IPS-15b (cell line): ENCODE measurements around the gene SLC26A9.
"Not testable (repeated sequence)": the region's sequence is repeated elsewhere in the genome, so short reads cannot be mapped to it uniquely, and the experiment has no call there.

ENCODE experiments used
- H3K27me3 ChIP-seq: one replicate; pipeline ENCODE4 v1.6.1; 2013; ENCODE audit warnings: low read length; ENCODE audit not compliant: control insufficient read depth, insufficient read depth
- H3K36me3 ChIP-seq: one replicate; pipeline ENCODE4 v1.6.1; 2013; ENCODE audit warnings: low read length; ENCODE audit not compliant: control insufficient read depth, insufficient read depth
- H3K4me1 ChIP-seq: one replicate; pipeline ENCODE4 v1.6.1; 2013; ENCODE audit warnings: mild to moderate bottlenecking, low read length; ENCODE audit not compliant: control insufficient read depth, insufficient read depth
- H3K4me3 ChIP-seq: one replicate; pipeline ENCODE4 v1.5.1; 2013; ENCODE audit warnings: low read depth, low read length
- H3K9ac ChIP-seq: one replicate; pipeline ENCODE4 v1.6.1; 2013; ENCODE audit warnings: low read depth, mild to moderate bottlenecking, low read length
- H3K9me3 ChIP-seq: one replicate; pipeline ENCODE4 v1.6.1; 2013; ENCODE audit warnings: mild to moderate bottlenecking, low read length; ENCODE audit not compliant: control insufficient read depth, insufficient read depth

Gene SLC26A9

DNA sequence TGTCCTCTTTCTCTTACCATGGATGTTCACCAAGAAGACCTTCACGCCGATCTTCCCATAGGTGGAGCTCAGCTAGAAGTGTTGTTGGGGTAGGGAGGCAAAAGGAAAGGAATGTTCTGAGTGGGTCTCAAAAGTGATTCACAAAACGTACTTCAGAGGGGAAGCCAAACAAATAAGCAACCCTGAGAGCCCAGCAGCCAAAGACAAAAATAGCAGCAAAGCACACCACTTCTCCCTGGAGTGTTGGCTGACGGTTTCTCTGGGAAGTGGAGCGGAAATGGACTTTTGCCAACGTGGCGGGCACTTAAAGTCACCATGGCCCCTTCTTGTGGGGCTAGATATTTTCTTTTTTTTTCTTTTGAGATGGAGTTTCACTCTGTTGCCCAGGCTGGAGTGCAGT, 23.1 kb downstream of the SLC26A9 start:
- Histone ChIP-seq H3K27me3 (no peaks in the 10 kb centered on the region), H3K4me1 (no peaks in the 10 kb centered on the region), H3K9me3 (no peaks in the 10 kb centered on the region), H3K9ac (no peak overlapping the region), H3K4me3 (no peak overlapping the region), H3K36me3 (no peaks in the 10 kb centered on the region)

GRCh38 chr1:205918955-205919746, 24.1 kb downstream of the SLC26A9 start:
- no peaks in the 10 kb centered on the region for H3K36me3 ChIP-seq
- no peaks in the 10 kb centered on the region for H3K27me3 ChIP-seq
- H3K4me1 ChIP-seq: no peaks in the 10 kb centered on the region
- H3K9ac ChIP-seq: no peak overlapping the region
- H3K9me3 ChIP-seq: no peaks in the 10 kb centered on the region
- no peak overlapping the region for H3K4me3 ChIP-seq

GRCh38 chr1:205917466-205918238, 25.6 kb downstream of the SLC26A9 start:
- Histone ChIP-seq H3K27me3 (no peaks in the 10 kb centered on the region), H3K4me3 (no peak overlapping the region), H3K9ac (no peak overlapping the region), H3K36me3 (no peaks in the 10 kb centered on the region), H3K9me3 (no peaks in the 10 kb centered on the region), H3K4me1 (no peaks in the 10 kb centered on the region)

DNA sequence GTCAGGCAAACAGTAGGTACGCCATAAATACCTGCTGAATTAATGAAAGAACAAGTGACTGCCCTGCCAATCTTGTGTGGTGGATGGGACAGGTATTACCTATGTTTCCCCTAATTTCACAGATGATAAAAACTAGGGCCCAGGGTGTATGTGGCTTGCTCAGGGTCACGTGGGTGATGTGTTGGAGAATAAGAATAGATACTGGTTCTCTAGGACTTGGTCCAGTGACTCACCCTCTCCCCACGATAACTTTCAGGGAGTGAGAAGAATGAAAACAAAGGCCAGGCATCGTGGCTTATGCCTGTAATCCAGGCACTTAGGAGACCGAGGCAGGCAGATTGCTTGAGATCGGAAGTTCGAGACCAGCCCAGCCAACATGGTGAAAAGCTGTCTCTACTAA, 26.7 kb downstream of the SLC26A9 start:
- Histone ChIP-seq H3K4me3 (no peak overlapping the region), H3K4me1 (no peaks in the 10 kb centered on the region), H3K9me3 (no peaks in the 10 kb centered on the region), H3K9ac (no peak overlapping the region), H3K27me3 (no peaks in the 10 kb centered on the region), H3K36me3 (no peaks in the 10 kb centered on the region)

DNA sequence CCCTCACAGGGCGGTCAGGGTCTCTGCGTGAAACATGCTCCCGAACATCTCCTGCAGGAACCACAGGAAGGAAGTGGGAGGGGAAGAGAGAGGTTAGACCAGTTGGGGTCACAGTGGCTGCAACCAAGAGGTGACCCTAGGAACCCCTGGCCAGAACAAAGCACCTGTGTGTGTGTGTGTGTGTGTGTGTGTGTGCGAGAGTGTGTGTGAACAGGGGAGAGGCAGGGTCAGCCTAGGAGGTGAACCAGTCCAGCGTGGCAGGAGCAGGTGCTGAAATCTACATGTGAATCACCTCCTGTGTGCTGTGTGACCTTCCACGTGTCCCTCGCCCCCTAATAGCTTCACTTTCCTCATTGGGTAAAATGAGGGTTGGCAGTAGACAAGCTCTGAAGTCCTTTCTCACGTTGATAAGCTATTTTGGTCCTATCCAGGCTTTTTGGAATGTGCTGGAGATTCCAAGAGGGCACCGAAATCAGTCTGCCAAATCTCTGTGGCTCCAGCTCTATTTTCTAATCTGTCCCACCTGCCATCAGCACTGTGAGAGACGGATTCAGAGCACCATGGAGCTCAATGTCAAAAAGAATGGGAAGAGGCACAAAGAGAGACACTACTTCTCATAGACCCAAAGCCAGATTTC, 27.8 kb downstream of the SLC26A9 start:
- H3K4me3 ChIP-seq: no peak overlapping the region
- H3K36me3 ChIP-seq: no peaks in the 10 kb centered on the region
- no peaks in the 10 kb centered on the region for H3K4me1 ChIP-seq
- no peaks in the 10 kb centered on the region for H3K9me3 ChIP-seq
- H3K27me3 ChIP-seq: no peaks in the 10 kb centered on the region
- no peak overlapping the region for H3K9ac ChIP-seq

DNA sequence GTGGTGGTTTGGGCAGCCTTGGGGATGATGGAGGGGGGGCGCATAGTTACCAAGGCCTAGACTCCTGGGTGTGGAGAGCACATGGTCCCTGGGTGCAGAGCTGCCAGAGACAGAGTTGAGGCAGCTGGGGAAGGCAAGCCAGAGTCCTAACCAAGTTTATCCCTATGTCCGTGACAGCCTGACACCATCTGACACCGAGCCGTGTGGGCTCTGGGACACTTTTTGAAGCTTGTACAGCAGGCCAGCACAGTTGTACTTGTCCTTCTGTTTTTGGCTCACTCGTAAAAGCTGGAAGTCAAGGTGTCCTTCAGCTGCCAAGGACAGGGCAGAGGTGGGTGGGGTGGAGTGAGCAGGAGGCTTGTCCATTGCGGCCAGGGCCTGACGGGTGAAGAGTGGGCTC, 28.5 kb downstream of the SLC26A9 start:
- no peak overlapping the region for H3K9ac ChIP-seq
- H3K36me3 ChIP-seq: no peaks in the 10 kb centered on the region
- H3K4me3 ChIP-seq: no peak overlapping the region
- H3K4me1 ChIP-seq: no peaks in the 10 kb centered on the region
- H3K27me3 ChIP-seq: no peaks in the 10 kb centered on the region
- no peaks in the 10 kb centered on the region for H3K9me3 ChIP-seq

- no peaks in the 10 kb centered on the region for H3K27me3 ChIP-seq
- H3K36me3 ChIP-seq: no peaks in the 10 kb centered on the region
- no peaks in the 10 kb centered on the region for H3K4me1 ChIP-seq
- H3K9me3 ChIP-seq: no peaks in the 10 kb centered on the region
- H3K4me3 ChIP-seq: no peak overlapping the region
- H3K9ac ChIP-seq: no peak overlapping the region
These were observed 29.1 kb downstream of the SLC26A9 start for GRCh38 chr1:205914155-205914507.

- Histone ChIP-seq H3K4me1 (no peaks in the 10 kb centered on the region), H3K9me3 (no peaks in the 10 kb centered on the region), H3K27me3 (no peaks in the 10 kb centered on the region), H3K4me3 (no peak overlapping the region), H3K36me3 (no peaks in the 10 kb centered on the region), H3K9ac (no peak overlapping the region)
These were observed 29.7 kb downstream of the SLC26A9 start for GRCh38 chr1:205913451-205914154.

DNA sequence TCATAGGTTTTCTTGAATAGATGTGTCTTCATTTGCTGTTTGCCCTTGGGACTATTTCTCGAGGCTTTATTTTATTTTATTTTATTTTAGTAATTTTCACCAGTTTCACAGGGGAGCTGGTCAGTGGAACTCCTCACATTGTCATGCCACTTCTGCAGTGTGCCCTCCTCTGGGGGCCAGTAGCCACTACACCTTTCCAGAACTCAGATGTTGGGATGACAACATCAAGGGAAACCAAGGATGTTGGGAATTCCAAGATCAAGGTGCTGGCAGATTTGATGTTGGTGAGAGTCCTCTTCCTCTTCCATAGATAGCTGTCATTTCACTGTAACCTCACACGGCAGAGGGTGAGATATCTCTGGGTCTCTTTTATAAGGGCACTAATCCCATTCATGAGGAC, 35.5 kb downstream of the SLC26A9 start:
- no peaks in the 10 kb centered on the region for H3K36me3 ChIP-seq

GRCh38 chr1:205905095-205905494, 38.2 kb downstream of the SLC26A9 start:
- H3K9ac ChIP-seq, H3K4me3 ChIP-seq, H3K36me3 ChIP-seq, H3K9me3 ChIP-seq, H3K27me3 ChIP-seq, H3K4me1 ChIP-seq: not testable (repeated sequence)

More for the DNA sequence above, 35.5 kb downstream of the SLC26A9 start:
- H3K4me1 ChIP-seq: no peaks in the 10 kb centered on the region
- no peaks in the 10 kb centered on the region for H3K27me3 ChIP-seq
- no peaks in the 10 kb centered on the region for H3K9me3 ChIP-seq
- no peak overlapping the region for H3K9ac ChIP-seq
- no peak overlapping the region for H3K4me3 ChIP-seq

DNA sequence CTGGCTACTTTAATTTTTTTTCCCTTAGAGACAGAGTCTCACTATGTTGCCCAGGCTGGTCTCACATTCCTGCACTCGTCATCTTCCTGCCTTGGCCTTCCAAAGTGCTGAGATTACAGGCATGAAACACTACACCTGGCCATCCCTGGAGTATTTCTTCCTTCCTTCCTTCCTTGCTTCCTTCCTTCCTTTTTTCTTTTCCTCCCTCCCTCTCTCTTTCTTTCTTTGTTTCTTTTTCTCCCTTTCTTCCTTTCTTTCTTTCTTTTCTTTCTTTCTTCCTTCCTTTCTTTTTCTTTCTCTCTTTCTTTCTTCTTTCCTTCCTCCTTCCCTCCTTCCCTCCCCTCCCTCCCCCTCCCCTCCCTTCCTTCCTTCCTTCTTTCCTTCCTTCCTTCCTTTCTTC, 46.9 kb downstream of the SLC26A9 start:
- Histone ChIP-seq H3K27me3 (no peaks in the 10 kb centered on the region), H3K36me3 (no peaks in the 10 kb centered on the region), H3K4me3 (no peak overlapping the region), H3K9ac (no peak overlapping the region), H3K9me3 (peaks cover 4% of the 10 kb centered on the region), H3K4me1 (no peaks in the 10 kb centered on the region)
